CD8-positive, alpha-beta memory T cell (primary cell): ENCODE measurements around the gene ELP5. TPM values are rescaled to one million over a fixed set of nuclear protein-coding genes. Genes with fewer than 3 reads are reported as not detected.

Source experiments
- CTCF ChIA-PET: fragments of 350-600 bp; sonication (Branson Sonifier 250); formaldehyde crosslinking; loops from one replicate; lab custom pipeline; 2021; ENCODE audit warnings: antibody characterized with exemption; lab: Charles Lee
- POLR2A ChIA-PET: fragments of 350-600 bp; sonication (Branson Sonifier 250); formaldehyde crosslinking; loops from one replicate; lab custom pipeline; 2021; ENCODE audit warnings: antibody characterized with exemption; lab: Charles Lee
- DNase-seq, 5 donors: peaks; one replicate each; pipeline versions ENCODE4 v3.0.0 to v3.0.0-alpha.2; 2020 to 2022; ENCODE audit warnings: mixed read lengths in 1 of 5
- H3K27ac ChIP-seq: one replicate; pipeline ENCODE4 v1.7.0; 2013; ENCODE audit warnings: low read depth, mild to moderate bottlenecking, low read length, moderate library complexity
- H3K27me3 ChIP-seq: 2 replicates; pipeline ENCODE4 v1.7.0; 2013; ENCODE audit warnings: low read length, mild to moderate bottlenecking; ENCODE audit not compliant: insufficient read depth, poor library complexity, severe bottlenecking
- H3K36me3 ChIP-seq: 2 replicates; pipeline ENCODE4 v1.7.0; 2013; ENCODE audit warnings: mild to moderate bottlenecking, low read length, moderate library complexity; ENCODE audit not compliant: insufficient read depth
- H3K4me1 ChIP-seq: 2 replicates; pipeline ENCODE4 v1.7.0; 2013; ENCODE audit warnings: mild to moderate bottlenecking, low read length, moderate library complexity; ENCODE audit not compliant: insufficient read depth
- H3K4me3 ChIP-seq: 2 replicates; pipeline ENCODE4 v1.7.0; 2013; ENCODE audit warnings: mild to moderate bottlenecking, low read length
- H3K9me3 ChIP-seq: 2 replicates; pipeline ENCODE4 v1.7.0; 2013; ENCODE audit warnings: mild to moderate bottlenecking, low read length
- H3K27ac Mint-ChIP-seq, 8 donors: one replicate each; pipeline ENCODE4 v1.8.0; 2020 to 2021; ENCODE audit warnings: mixed read lengths in 8 of 8, mild to moderate bottlenecking in 6 of 8, inconsistent platforms in 3 of 8, moderate library complexity in 3 of 8
- H3K27me3 Mint-ChIP-seq, 2 donors: one replicate each; pipeline ENCODE4 v1.8.0; 2020 to 2021; ENCODE audit warnings: mixed read lengths in 2 of 2, mild to moderate bottlenecking in 1 of 2, moderate library complexity in 1 of 2
- H3K36me3 Mint-ChIP-seq, 3 donors: one replicate each; pipeline ENCODE4 v1.8.0; 2020 to 2021; ENCODE audit warnings: mixed read lengths in 3 of 3, inconsistent platforms in 1 of 3, mild to moderate bottlenecking in 1 of 3
- H3K4me1 Mint-ChIP-seq, 3 donors: one replicate each; pipeline ENCODE4 v1.8.0; 2020 to 2021; ENCODE audit warnings: mixed read lengths in 3 of 3, inconsistent platforms in 1 of 3, mild to moderate bottlenecking in 1 of 3
- H3K4me3 Mint-ChIP-seq, 7 donors: one replicate each; pipeline ENCODE4 v1.8.0; 2020 to 2021; ENCODE audit warnings: mixed read lengths in 7 of 7, mild to moderate bottlenecking in 6 of 7, moderate library complexity in 4 of 7, inconsistent platforms in 2 of 7
- H3K9me3 Mint-ChIP-seq, 5 donors: one replicate each; pipeline ENCODE4 v1.8.0; 2020 to 2022; ENCODE audit warnings: mixed read lengths in 5 of 5, mild to moderate bottlenecking in 3 of 5, moderate library complexity in 2 of 5, inconsistent platforms in 1 of 5
- polyA plus RNA-seq: library from polyadenylated mRNA; unstranded; fragments of 300-500 nt; fragmentation: Illumina TruSeq; gene quantifications from one replicate; pipeline ENCODE4 v1.2.3, GENCODE V29; 2021
- total RNA-seq, 2 experiments: library from RNA; stranded (reverse); gene quantifications; one replicate each; pipeline ENCODE4 v1.2.3, GENCODE V29; 2021

ELP5 gene
- total and polyA plus RNA-seq, 3 experiments from 2014 or later, result 84.8 to 111 (median 106) TPM

- CTCF ChIA-PET, result interaction anchor here (1.1 to 1.2 kb wide), 2 partner anchors 8 to 13 kb away, joined by 4 to 6 read pairs; partner anchors contain the start of gene GABARAP
- no peaks in the 10 kb centered on the region for H3K9me3 ChIP-seq
- POLR2A ChIA-PET, result interaction anchor here (0.7 to 2.5 kb wide), 5 partner anchors 8 to 868 kb away, joined by 3 to 16 read pairs (median 6); partner anchors contain the start of genes DVL2, GABARAP and PHF23
- H3K27ac ChIP-seq, result peak overlapping the region; percentile 97
- Mint-ChIP-seq H3K36me3 (peaks cover 0 to 51% (median 14%) of the 10 kb centered on the region in 3 donors), H3K9me3 (no peaks in the 10 kb centered on the region), H3K27me3 (peaks cover 0 to 2% of the 10 kb centered on the region in 2 donors), H3K4me1 (peaks cover 41 to 55% (median 46%) of the 10 kb centered on the region in 3 donors), H3K27ac (peak overlapping the region; percentile 86 to 100 (median 96)), H3K4me3 (peak overlapping the region; percentile 94 to 98 (median 96))
- H3K4me3 ChIP-seq, result peak overlapping the region; percentile 68
- H3K36me3 ChIP-seq, result peaks cover 23% of the 10 kb centered on the region
- no peaks in the 10 kb centered on the region for H3K27me3 ChIP-seq
- peak in 2 of 5 donors; percentile 10 to 35 for DNase-seq
- H3K4me1 ChIP-seq, result peaks cover 33% of the 10 kb centered on the region
These were observed 1.1 kb upstream of the ELP5 start for GRCh38 chr17:7250695-7251627.

- peak within 1 kb of the TSS; percentile 85 for H3K4me3 ChIP-seq
- peak within 1 kb of the TSS; percentile 97 for H3K27ac ChIP-seq
- ChIA-PET POLR2A (interaction anchor here (0.7 to 2.5 kb wide), 5 partner anchors 9 to 868 kb away, joined by 3 to 16 read pairs (median 6); partner anchors contain the start of genes DVL2, GABARAP and PHF23), CTCF (interaction anchor here (1.1 to 1.2 kb wide), 2 partner anchors 9 to 13 kb away, joined by 4 to 6 read pairs; partner anchors contain the start of gene GABARAP)
- peak in 4 of 5 donors; percentile 98 to 100 (median 98) for DNase-seq
- peaks cover 33% of the 10 kb centered on the region for H3K4me1 ChIP-seq
- Mint-ChIP-seq H3K4me3 (peak within 1 kb of the TSS; percentile 94 to 98 (median 96)), H3K9me3 (no peaks in the 10 kb centered on the region), H3K27ac (peak within 1 kb of the TSS; percentile 97 to 100 (median 99)), H3K36me3 (peaks cover under 1 to 50% (median 10%) of the 10 kb centered on the region in 3 donors), H3K27me3 (peaks cover 0 to 2% of the 10 kb centered on the region in 2 donors), H3K4me1 (peaks cover 38 to 55% (median 41%) of the 10 kb centered on the region in 3 donors)
- peaks cover 16% of the 10 kb centered on the region for H3K36me3 ChIP-seq
- H3K9me3 ChIP-seq, result no peaks in the 10 kb centered on the region
- no peaks in the 10 kb centered on the region for H3K27me3 ChIP-seq
These were observed 297 bp upstream of the ELP5 start, which contains the start of gene CTDNEP1 for GRCh38 chr17:7251661-7252175. Gene CTDNEP1 (minus strand): TSS chr17:7251734. CDS start chr17:7251296, 438 bp downstream.

GRCh38 chr17:7253082-7253481, 1.1 kb downstream of the ELP5 start:
- Mint-ChIP-seq H3K27ac (peak overlapping the region; percentile 97 to 100 (median 99)), H3K4me1 (peaks cover 38 to 52% (median 41%) of the 10 kb centered on the region in 3 donors), H3K4me3 (peak overlapping the region; percentile 94 to 98 (median 96)), H3K27me3 (peaks cover 0 to 2% of the 10 kb centered on the region in 2 donors), H3K36me3 (peaks cover 3 to 55% (median 7%) of the 10 kb centered on the region in 3 donors), H3K9me3 (no peaks in the 10 kb centered on the region)
- Histone ChIP-seq H3K4me1 (peaks cover 33% of the 10 kb centered on the region), H3K9me3 (no peaks in the 10 kb centered on the region), H3K27me3 (no peaks in the 10 kb centered on the region), H3K4me3 (peak overlapping the region; percentile 85), H3K36me3 (peaks cover 10% of the 10 kb centered on the region), H3K27ac (peak overlapping the region; percentile 97)
- DNase-seq, result no peak
- ChIA-PET CTCF (no interaction called here), POLR2A (no interaction called here)

- H3K27me3 Mint-ChIP-seq, result peaks cover 0 to 2% of the 10 kb centered on the region in 2 donors
- H3K4me1 ChIP-seq, result peaks cover 24% of the 10 kb centered on the region
- H3K27me3 ChIP-seq, result no peaks in the 10 kb centered on the region
- H3K4me3 Mint-ChIP-seq, result peak overlapping the region in 4 of 7 donors; percentile 13 to 71 (median 26)
- no peaks in the 10 kb centered on the region for H3K9me3 ChIP-seq
- ChIA-PET POLR2A (interaction anchor here (0.6 kb wide), 1 partner anchor 431 kb away, joined by 3 read pairs; no protein-coding TSS in a partner anchor), CTCF (interaction anchor here (1.2 kb wide), 1 partner anchor 20 kb away, joined by 3 read pairs; the partner anchor contains the start of gene DVL2)
- no peaks in the 10 kb centered on the region for H3K9me3 Mint-ChIP-seq
- no peak for DNase-seq
- H3K4me3 ChIP-seq, result no peak overlapping the region
- H3K4me1 Mint-ChIP-seq, result peaks cover 28 to 40% (median 29%) of the 10 kb centered on the region in 3 donors
- H3K27ac ChIP-seq, result no peak overlapping the region
- peak overlapping the region in 5 of 8 donors; percentile 43 to 95 (median 69) for H3K27ac Mint-ChIP-seq
- H3K36me3 ChIP-seq, result peaks cover 10% of the 10 kb centered on the region
- peaks cover 3 to 64% (median 7%) of the 10 kb centered on the region in 3 donors for H3K36me3 Mint-ChIP-seq
These were observed 2.5 kb downstream of the ELP5 start for GRCh38 chr17:7254511-7254910.

GRCh38 chr17:7256766-7257456, 4.9 kb downstream of the ELP5 start:
- ChIA-PET POLR2A (no interaction called here), CTCF (interaction anchor here (1.2 to 1.6 kb wide), 2 partner anchors 9 to 98 kb away, joined by 3 to 4 read pairs; partner anchors contain the start of gene TMEM95)
- Mint-ChIP-seq H3K27ac (peak overlapping the region in 3 of 8 donors; percentile 1 to 66 (median 56)), H3K9me3 (no peaks in the 10 kb centered on the region), H3K27me3 (peaks cover 0 to 2% of the 10 kb centered on the region in 2 donors), H3K4me1 (peaks cover 16 to 37% (median 19%) of the 10 kb centered on the region in 3 donors), H3K4me3 (no peak overlapping the region), H3K36me3 (peaks cover 3 to 60% (median 7%) of the 10 kb centered on the region in 3 donors)
- Histone ChIP-seq H3K27ac (no peak overlapping the region), H3K9me3 (no peaks in the 10 kb centered on the region), H3K36me3 (peaks cover 10% of the 10 kb centered on the region), H3K4me3 (no peak overlapping the region), H3K4me1 (peaks cover 12% of the 10 kb centered on the region), H3K27me3 (no peaks in the 10 kb centered on the region)
- no peak for DNase-seq

- Histone ChIP-seq H3K4me3 (no peak overlapping the region), H3K9me3 (no peaks in the 10 kb centered on the region), H3K27ac (no peak overlapping the region), H3K27me3 (no peaks in the 10 kb centered on the region), H3K4me1 (peaks cover 19% of the 10 kb centered on the region), H3K36me3 (peaks cover 9% of the 10 kb centered on the region)
- POLR2A ChIA-PET, result interaction anchor here (1.1 kb wide), 1 partner anchor 70 kb away, joined by 3 read pairs; the partner anchor contains the start of gene NEURL4
- H3K27ac Mint-ChIP-seq, result peak overlapping the region in 7 of 8 donors; percentile 9 to 80 (median 58)
- no peaks in the 10 kb centered on the region for H3K9me3 Mint-ChIP-seq
- H3K36me3 Mint-ChIP-seq, result peaks cover 2 to 46% (median 3%) of the 10 kb centered on the region in 3 donors
- peak overlapping the region; percentile 12 to 56 (median 19) for H3K4me3 Mint-ChIP-seq
- H3K4me1 Mint-ChIP-seq, result peaks cover 20 to 37% (median 22%) of the 10 kb centered on the region in 3 donors
- DNase-seq, result no peak
- H3K27me3 Mint-ChIP-seq, result peaks cover 4% of the 10 kb centered on the region in 2 donors
- CTCF ChIA-PET, result no interaction called here
These were observed 6.9 kb downstream of the ELP5 start for GRCh38 chr17:7258731-7259554.
